MCF 10A (cell line): Measurements from ENCODE around the gene STN1. TPM values are rescaled to one million over a fixed set of nuclear protein-coding genes. Genes with fewer than 3 reads are reported as not detected.

Experiments
- BruUV-seq: library from RNA; stranded (reverse); fragments of 400-500 nt; replicated peaks from 2 replicates; lab custom pipeline; 2021; lab: Mats Ljungman, UMichigan
- CTCF ChIA-PET: fragments of 300-600 bp; sonication (Branson Sonifier 250); formaldehyde crosslinking; extraction: SDS; loops from one replicate; lab custom pipeline; 2021; ENCODE audit warnings: antibody characterized with exemption, inconsistent platforms; lab: Yijun Ruan, JAX
- POLR2A ChIA-PET: fragments of 300-600, 350-650 bp; sonication (Branson Sonifier 250); formaldehyde crosslinking; extraction: SDS; loops from one replicate; lab custom pipeline; 2020; ENCODE audit warnings: antibody characterized with exemption, inconsistent platforms; lab: Yijun Ruan, JAX
- DNase-seq: peaks from one replicate; pipeline ENCODE4 v3.0.0-alpha.2; 2018; ENCODE audit not compliant: unreplicated experiment
- H3K27ac Mint-ChIP-seq: one replicate; pipeline ENCODE4 v1.8.0; 2022; ENCODE audit warnings: mild to moderate bottlenecking, low read depth, mixed read lengths; ENCODE audit not compliant: unreplicated experiment
- H3K27me3 Mint-ChIP-seq: one replicate; pipeline ENCODE4 v1.8.0; 2022; ENCODE audit warnings: mixed read lengths; ENCODE audit not compliant: insufficient read depth, unreplicated experiment
- H3K36me3 Mint-ChIP-seq: one replicate; pipeline ENCODE4 v1.8.0; 2022; ENCODE audit warnings: mild to moderate bottlenecking, moderate library complexity, mixed read lengths; ENCODE audit not compliant: insufficient read depth, unreplicated experiment
- H3K4me1 Mint-ChIP-seq: one replicate; pipeline ENCODE4 v1.8.0; 2022; ENCODE audit warnings: mixed read lengths; ENCODE audit not compliant: insufficient read depth, unreplicated experiment
- H3K4me3 Mint-ChIP-seq: one replicate; pipeline ENCODE4 v1.8.0; 2022; ENCODE audit warnings: mild to moderate bottlenecking, moderate library complexity, mixed read lengths; ENCODE audit not compliant: unreplicated experiment
- H3K9me3 Mint-ChIP-seq: one replicate; pipeline ENCODE4 v1.8.0; 2022; ENCODE audit warnings: mixed read lengths; ENCODE audit not compliant: unreplicated experiment
- CTCF ChIP-seq: fragments of 200-600 bp; IDR thresholded peaks from one replicate; pipeline ENCODE4 v1.8.0; 2022; ENCODE audit warnings: antibody characterized with exemption, mild to moderate bottlenecking; ENCODE audit not compliant: unreplicated experiment
- intact Hi-C: fragments of 100-400 bp; cut with micrococcal nuclease; formaldehyde crosslinking; loops from 2 replicates; pipeline ENCODE4 v1.14.1; 2022
- total RNA-seq: library from RNA; stranded (reverse); gene quantifications from 2 replicates; pipeline ENCODE4 v1.2.3, GENCODE V29; 2022

STN1 gene
- total RNA-seq, 1 experiment from 2014 or later, result 46.7 TPM

- no peak overlapping the region for H3K4me3 Mint-ChIP-seq
- H3K36me3 Mint-ChIP-seq, result peaks cover 7% of the 10 kb centered on the region
- H3K9me3 Mint-ChIP-seq, result no peaks in the 10 kb centered on the region
- no peaks in the 10 kb centered on the region for H3K27me3 Mint-ChIP-seq
- H3K27ac Mint-ChIP-seq, result no peak overlapping the region
- ChIA-PET POLR2A (interaction anchor here (0.6 to 8.4 kb wide), 5 partner anchors 19 to 113 kb away, joined by 3 to 85 read pairs (median 6); no protein-coding TSS in a partner anchor), CTCF (interaction anchor here (1.2 to 6.7 kb wide), 6 partner anchors 9 to 166 kb away, joined by 4 to 95 read pairs (median 10); no protein-coding TSS in a partner anchor)
- intact Hi-C loops, result loop anchor here (10.0 kb wide), 2 partner anchors 67 to 257 kb away; no protein-coding TSS in a partner anchor
- DNase-seq, result no peak
- no peak for TF ChIP-seq CTCF
- BruUV-seq, result no TSS peak
- H3K4me1 Mint-ChIP-seq, result peaks cover 31% of the 10 kb centered on the region
These were observed 65.7 kb downstream of the STN1 start for GRCh38 chr10:103852189-103852711.

- ChIA-PET POLR2A (interaction anchor here (1.0 to 8.4 kb wide), 2 partner anchors 20 to 70 kb away, joined by 4 to 85 read pairs; no protein-coding TSS in a partner anchor), CTCF (interaction anchor here (0.7 to 6.7 kb wide), 4 partner anchors 16 to 441 kb away, joined by 3 to 95 read pairs (median 4); no protein-coding TSS in a partner anchor)
- Mint-ChIP-seq H3K36me3 (peaks cover 12% of the 10 kb centered on the region), H3K27ac (no peak overlapping the region), H3K4me3 (no peak overlapping the region), H3K4me1 (peaks cover 31% of the 10 kb centered on the region), H3K27me3 (no peaks in the 10 kb centered on the region), H3K9me3 (no peaks in the 10 kb centered on the region)
- intact Hi-C loops, result loop anchor here (10.0 kb wide), 2 partner anchors 66 to 256 kb away; no protein-coding TSS in a partner anchor
- DNase-seq, result no peak
- TF ChIP-seq CTCF, result no peak
- BruUV-seq, result no TSS peak
These were observed 66.7 kb downstream of the STN1 start for GRCh38 chr10:103851261-103851660.

GRCh38 chr10:103850572-103850895 lies 67.5 kb downstream of the STN1 start:
- no peaks in the 10 kb centered on the region for H3K27me3 Mint-ChIP-seq
- peaks cover 31% of the 10 kb centered on the region for H3K4me1 Mint-ChIP-seq
- ChIA-PET POLR2A (interaction anchor here (0.8 to 8.4 kb wide), 2 partner anchors 21 to 37 kb away, joined by 3 to 85 read pairs; no protein-coding TSS in a partner anchor), CTCF (interaction anchor here (0.7 to 1.1 kb wide), 3 partner anchors 15 to 61 kb away, joined by 3 read pairs; no protein-coding TSS in a partner anchor)
- no peak overlapping the region for H3K4me3 Mint-ChIP-seq
- no TSS peak for BruUV-seq
- DNase-seq, result no peak
- H3K36me3 Mint-ChIP-seq, result peaks cover 12% of the 10 kb centered on the region
- H3K9me3 Mint-ChIP-seq, result no peaks in the 10 kb centered on the region
- TF ChIP-seq CTCF, result no peak
- H3K27ac Mint-ChIP-seq, result peak overlapping the region; percentile 79
- intact Hi-C loops, result loop anchor here (10.0 kb wide), 2 partner anchors 66 to 256 kb away; no protein-coding TSS in a partner anchor

GRCh38 chr10:103849880-103850571 lies 68.0 kb downstream of the STN1 start:
- intact Hi-C loops, result loop anchor here (10.0 kb wide), 2 partner anchors 65 to 255 kb away; no protein-coding TSS in a partner anchor
- POLR2A ChIA-PET, result interaction anchor here (0.8 to 8.4 kb wide), 2 partner anchors 22 to 37 kb away, joined by 3 to 85 read pairs; no protein-coding TSS in a partner anchor
- TSS peak; percentile 96 for BruUV-seq
- no peak overlapping the region for H3K4me3 Mint-ChIP-seq
- H3K36me3 Mint-ChIP-seq, result peaks cover 12% of the 10 kb centered on the region
- CTCF ChIA-PET, result interaction anchor here (0.6 to 1.1 kb wide), 5 partner anchors 15 to 1976 kb away, joined by 3 to 4 read pairs (median 3); no protein-coding TSS in a partner anchor
- H3K27ac Mint-ChIP-seq, result peak overlapping the region; percentile 79
- no peak for TF ChIP-seq CTCF
- peaks cover 31% of the 10 kb centered on the region for H3K4me1 Mint-ChIP-seq
- peak; percentile 66 for DNase-seq
- no peaks in the 10 kb centered on the region for H3K9me3 Mint-ChIP-seq
- no peaks in the 10 kb centered on the region for H3K27me3 Mint-ChIP-seq
